Large intestine (tissue), 3 donors: Measurements from ENCODE around the gene PPIL3. TPM values are rescaled to one million over a fixed set of nuclear protein-coding genes. Genes with fewer than 3 reads are reported as not detected.
A peak's percentile ranks its signal among the peaks of the same experiment; 100 is the strongest.

Experiments
- DNase-seq, 2 donors: peaks; one replicate each; pipeline versions ENCODE4 v3.0.0 to v3.0.0-alpha.2; 2013
- H3K27ac ChIP-seq: one replicate; pipeline ENCODE4 v1.5.1; 2013; ENCODE audit warnings: low read length
- H3K27me3 ChIP-seq: 2 replicates; pipeline ENCODE4 v1.6.1; 2013; ENCODE audit warnings: low read length; ENCODE audit not compliant: control insufficient read depth, insufficient read depth
- H3K36me3 ChIP-seq: 2 replicates; pipeline ENCODE4 v1.6.1; 2013; ENCODE audit warnings: low read length; ENCODE audit not compliant: control insufficient read depth, insufficient read depth
- H3K4me1 ChIP-seq: one replicate; pipeline ENCODE4 v1.6.1; 2013; ENCODE audit warnings: low read length; ENCODE audit not compliant: control insufficient read depth, insufficient read depth
- H3K4me3 ChIP-seq: one replicate; pipeline ENCODE4 v1.5.1; 2013; ENCODE audit warnings: low read length
- H3K9me3 ChIP-seq: one replicate; pipeline ENCODE4 v1.6.1; 2013; ENCODE audit warnings: mild to moderate bottlenecking, low read depth, low read length, moderate library complexity; ENCODE audit not compliant: control insufficient read depth
- WGBS: methylation state at CpG from one replicate; pipeline ENCODE4 v1.1.5; 2013; ENCODE audit warnings: low lambda C conversion rate; ENCODE audit not compliant: insufficient coverage; 5-methylcytosine and 5-hydroxymethylcytosine counted together
- polyA plus RNA-seq: library from polyadenylated mRNA; unstranded; fragments of 120-200 nt; gene quantifications from one replicate; pipeline ENCODE4 v1.2.1, GENCODE V29; 2013

The PPIL3 gene
- polyA plus RNA-seq, 1 donor = 69.3 TPM

GRCh38 chr2:200861617-200862155 is 27.2 kb downstream of the PPIL3 start:
- peak in 1 of 2 donors; percentile 15 for DNase-seq
- no peaks in the 10 kb centered on the region for H3K27me3 ChIP-seq
- H3K27ac ChIP-seq = peak overlapping the region; percentile 22
- peaks cover 32% of the 10 kb centered on the region for H3K36me3 ChIP-seq
- H3K4me1 ChIP-seq = peaks cover 7% of the 10 kb centered on the region
- WGBS = 27% methylated on average over 3 of the region's 4 CpGs
- H3K4me3 ChIP-seq = peak overlapping the region; percentile 97
- H3K9me3 ChIP-seq = no peaks in the 10 kb centered on the region

GRCh38 chr2:200860092-200860795 is 28.6 kb downstream of the PPIL3 start:
- H3K4me1 ChIP-seq = peaks cover 7% of the 10 kb centered on the region
- no peak overlapping the region for H3K4me3 ChIP-seq
- H3K36me3 ChIP-seq = peaks cover 46% of the 10 kb centered on the region
- WGBS = 65% methylated on average over 7 of the region's 12 CpGs
- H3K27ac ChIP-seq = no peak overlapping the region
- H3K27me3 ChIP-seq = no peaks in the 10 kb centered on the region
- peak in 1 of 2 donors; percentile 14 for DNase-seq
- H3K9me3 ChIP-seq = no peaks in the 10 kb centered on the region

- Histone ChIP-seq H3K4me3 (no peak overlapping the region), H3K9me3 (no peaks in the 10 kb centered on the region), H3K4me1 (peaks cover 3% of the 10 kb centered on the region), H3K36me3 (peaks cover 78% of the 10 kb centered on the region), H3K27ac (no peak overlapping the region), H3K27me3 (no peaks in the 10 kb centered on the region)
- 80% methylated on average over 2 of the region's 8 CpGs for WGBS
- DNase-seq = no peak
Measured at GRCh38 chr2:200856806-200857205, 32.1 kb downstream of the PPIL3 start.

GRCh38 chr2:200852605-200853004 is 36.3 kb downstream of the PPIL3 start:
- H3K4me1 ChIP-seq = no peaks in the 10 kb centered on the region
- H3K27me3 ChIP-seq = no peaks in the 10 kb centered on the region
- peaks cover 66% of the 10 kb centered on the region for H3K36me3 ChIP-seq
- no peak overlapping the region for H3K4me3 ChIP-seq
- DNase-seq = no peak
- WGBS = 100% methylated on average over 1 of the region's 2 CpGs
- no peak overlapping the region for H3K27ac ChIP-seq
- no peaks in the 10 kb centered on the region for H3K9me3 ChIP-seq

GRCh38 chr2:200851398-200852248 is 37.3 kb downstream of the PPIL3 start:
- Histone ChIP-seq H3K27ac (no peak overlapping the region), H3K9me3 (no peaks in the 10 kb centered on the region), H3K27me3 (no peaks in the 10 kb centered on the region), H3K4me3 (no peak overlapping the region), H3K36me3 (peaks cover 56% of the 10 kb centered on the region), H3K4me1 (no peaks in the 10 kb centered on the region)
- no peak for DNase-seq
- WGBS = 100% methylated on average over 1 of the region's 6 CpGs

- no peaks in the 10 kb centered on the region for H3K9me3 ChIP-seq
- H3K27ac ChIP-seq = no peak overlapping the region
- no peaks in the 10 kb centered on the region for H3K27me3 ChIP-seq
- H3K4me3 ChIP-seq = no peak overlapping the region
- no peak for DNase-seq
- H3K36me3 ChIP-seq = peaks cover 48% of the 10 kb centered on the region
- no peaks in the 10 kb centered on the region for H3K4me1 ChIP-seq
- 71% methylated on average over 5 of the region's 14 CpGs for WGBS
Measured at GRCh38 chr2:200850512-200851256, 38.2 kb downstream of the PPIL3 start.

GRCh38 chr2:200847939-200848338 is 40.9 kb downstream of the PPIL3 start:
- Histone ChIP-seq H3K36me3 (peaks cover 21% of the 10 kb centered on the region), H3K27me3 (no peaks in the 10 kb centered on the region), H3K4me1 (no peaks in the 10 kb centered on the region), H3K27ac (no peak overlapping the region), H3K9me3 (no peaks in the 10 kb centered on the region), H3K4me3 (no peak overlapping the region)
- DNase-seq = no peak
- WGBS = 100% methylated on average over 3 of the region's 4 CpGs

GRCh38 chr2:200847269-200847668 is 41.6 kb downstream of the PPIL3 start:
- H3K27ac ChIP-seq = no peak overlapping the region
- H3K27me3 ChIP-seq = no peaks in the 10 kb centered on the region
- H3K36me3 ChIP-seq = peaks cover 15% of the 10 kb centered on the region
- no peak overlapping the region for H3K4me3 ChIP-seq
- no peak for DNase-seq
- no peaks in the 10 kb centered on the region for H3K9me3 ChIP-seq
- no peaks in the 10 kb centered on the region for H3K4me1 ChIP-seq

- Histone ChIP-seq H3K27ac (no peak overlapping the region), H3K4me3 (no peak overlapping the region), H3K9me3 (no peaks in the 10 kb centered on the region), H3K36me3 (peaks cover under 1% of the 10 kb centered on the region), H3K27me3 (no peaks in the 10 kb centered on the region), H3K4me1 (no peaks in the 10 kb centered on the region)
- no peak for DNase-seq
- WGBS = no CpG with 5 or more reads among the region's 10 CpGs
Measured at GRCh38 chr2:200845669-200846325, 43.1 kb downstream of the PPIL3 start.

GRCh38 chr2:200845194-200845593 is 43.7 kb downstream of the PPIL3 start:
- H3K9me3 ChIP-seq = no peaks in the 10 kb centered on the region
- DNase-seq = no peak
- no peaks in the 10 kb centered on the region for H3K4me1 ChIP-seq
- H3K36me3 ChIP-seq = no peaks in the 10 kb centered on the region
- no CpG with 5 or more reads among the region's 5 CpGs for WGBS
- H3K27me3 ChIP-seq = no peaks in the 10 kb centered on the region
- H3K27ac ChIP-seq = no peak overlapping the region
- H3K4me3 ChIP-seq = no peak overlapping the region
